CD14-positive monocyte (primary cell): ENCODE measurements around the gene KRTAP10-8. TPM values are rescaled to one million over a fixed set of nuclear protein-coding genes. Genes with fewer than 3 reads are reported as not detected.

Experiments
- DNase-seq, 3 donors: peaks; one replicate each; pipeline ENCODE4 v3.0.0-alpha.2; 2011 to 2022
- H2AFZ ChIP-seq: 2 replicates; pipeline ENCODE4 v1.6.0; 2012; ENCODE audit warnings: mild to moderate bottlenecking, low read depth, low read length, inconsistent platforms; ENCODE audit not compliant: insufficient read depth, poor library complexity, severe bottlenecking
- H3K27ac ChIP-seq, 2 donors: 1 replicate in 1 of 2; 2 replicates in 1 of 2; pipeline ENCODE4 v1.5.1; 2012 to 2013; ENCODE audit warnings: low read length in 2 of 2, control low read depth in 1 of 2, inconsistent platforms in 1 of 2, low read depth in 1 of 2, mild to moderate bottlenecking in 1 of 2
- H3K27me3 ChIP-seq, 2 donors: one replicate each; pipeline versions ENCODE4 v1.6.0 to v1.6.1; 2011 to 2013; ENCODE audit warnings: low read length in 2 of 2; ENCODE audit not compliant: control insufficient read depth in 2 of 2, insufficient read depth in 2 of 2
- H3K36me3 ChIP-seq, 2 donors: replicated peaks in 1 of 2; 1 replicate in 1 of 2; 2 replicates in 1 of 2; pipeline versions ENCODE4 v1.5.1 to v1.6.1; 2012 to 2013; ENCODE audit warnings: low read length in 2 of 2, control low read depth in 1 of 2, inconsistent platforms in 1 of 2, mild to moderate bottlenecking in 1 of 2; ENCODE audit not compliant: insufficient read depth in 2 of 2, control insufficient read depth in 1 of 2
- H3K4me1 ChIP-seq, 2 donors: 1 replicate in 1 of 2; 2 replicates in 1 of 2; pipeline versions ENCODE4 v1.5.1 to v1.6.1; 2012 to 2013; ENCODE audit warnings: low read length in 2 of 2, control low read depth in 1 of 2, inconsistent platforms in 1 of 2, mild to moderate bottlenecking in 1 of 2, moderate library complexity in 1 of 2; ENCODE audit not compliant: insufficient read depth in 2 of 2, control insufficient read depth in 1 of 2
- H3K4me2 ChIP-seq: replicated peaks from 2 replicates; pipeline ENCODE3; 2012; ENCODE audit warnings: low read length, moderate library complexity, mild to moderate bottlenecking; ENCODE audit not compliant: poor library complexity, severe bottlenecking; ENCODE audit errors: extremely low read depth
- H3K4me3 ChIP-seq, 3 experiments: fragments of 200-600 bp in 1 of 3; sonication (generic) in 1 of 3; replicated peaks in 1 of 3; 1 replicate in 2 of 3; 2 replicates in 1 of 3; pipeline ENCODE4 v1.5.1; 2011 to 2013; ENCODE audit warnings: low read length in 3 of 3, mild to moderate bottlenecking in 3 of 3, control low read depth in 2 of 3, low read depth in 2 of 3, inconsistent platforms in 1 of 3, moderate library complexity in 1 of 3
- H3K79me2 ChIP-seq: 2 replicates; pipeline ENCODE4 v1.6.0; 2012; ENCODE audit warnings: mild to moderate bottlenecking, control low read depth, inconsistent platforms, low read length, moderate library complexity; ENCODE audit not compliant: insufficient read depth
- H3K9ac ChIP-seq: 2 replicates; pipeline ENCODE4 v1.6.0; 2017; ENCODE audit warnings: low read length, mild to moderate bottlenecking; ENCODE audit not compliant: insufficient read depth, poor library complexity, severe bottlenecking
- H3K9me3 ChIP-seq, 2 donors: replicated peaks in 1 of 2; 1 replicate in 1 of 2; 2 replicates in 1 of 2; pipeline versions ENCODE4 v1.5.1 to v1.6.1; 2012 to 2013; ENCODE audit warnings: low read length in 2 of 2, control low read depth in 1 of 2; ENCODE audit not compliant: control insufficient read depth in 1 of 2, insufficient read depth in 1 of 2
- H4K20me1 ChIP-seq: 2 replicates; pipeline ENCODE4 v1.6.0; 2012; ENCODE audit warnings: mild to moderate bottlenecking, low read length, control low read depth, moderate library complexity; ENCODE audit not compliant: insufficient read depth
- H3K27ac Mint-ChIP-seq, 7 donors: one replicate each; pipeline ENCODE4 v1.8.0; 2020; ENCODE audit warnings: mild to moderate bottlenecking in 7 of 7, mixed read lengths in 7 of 7, moderate library complexity in 6 of 7, inconsistent platforms in 2 of 7
- H3K27me3 Mint-ChIP-seq, 3 donors: one replicate each; pipeline ENCODE4 v1.8.0; 2021 to 2022; ENCODE audit warnings: low read depth in 3 of 3, mild to moderate bottlenecking in 3 of 3, mixed read lengths in 3 of 3, moderate library complexity in 3 of 3, inconsistent platforms in 1 of 3
- H3K36me3 Mint-ChIP-seq, 2 donors: one replicate each; pipeline ENCODE4 v1.8.0; 2020; ENCODE audit warnings: mixed read lengths in 2 of 2, inconsistent platforms in 1 of 2, mild to moderate bottlenecking in 1 of 2
- H3K4me1 Mint-ChIP-seq: one replicate; pipeline ENCODE4 v1.8.0; 2020; ENCODE audit warnings: mild to moderate bottlenecking, mixed read lengths
- H3K4me3 Mint-ChIP-seq, 2 donors: one replicate each; pipeline ENCODE4 v1.8.0; 2020; ENCODE audit warnings: mild to moderate bottlenecking in 2 of 2, mixed read lengths in 2 of 2, moderate library complexity in 1 of 2
- H3K9me3 Mint-ChIP-seq, 7 donors: one replicate each; pipeline ENCODE4 v1.8.0; 2020 to 2022; ENCODE audit warnings: mixed read lengths in 7 of 7, mild to moderate bottlenecking in 6 of 7, moderate library complexity in 6 of 7, inconsistent platforms in 2 of 7
- CTCF ChIP-seq: fragments of 200-600 bp; IDR thresholded peaks from one replicate; pipeline ENCODE4 v1.8.0; 2022; ENCODE audit warnings: antibody characterized with exemption, mild to moderate bottlenecking
- WGBS: methylation state at CpG from one replicate; pipeline ENCODE4 v1.1.5; 2013; ENCODE audit warnings: missing lambda C conversion rate; ENCODE audit not compliant: insufficient coverage; 5-methylcytosine and 5-hydroxymethylcytosine counted together
- intact Hi-C, 2 donors: fragments of 100-400 bp; cut with micrococcal nuclease; formaldehyde crosslinking; loops; one replicate each; pipeline versions ENCODE4 v1.15.0 to v1.15.1; 2023
- polyA plus RNA-seq, 3 donors: library from polyadenylated mRNA; depleted of rRNA in 1 of 3; unstranded in 2 of 3; stranded (reverse) in 1 of 3; fragments of 300-500 nt in 2 of 3; fragments of >200 nt in 1 of 3; fragmentation: Illumina TruSeq in 2 of 3; gene quantifications; 1 replicate in 2 of 3; 2 replicates in 1 of 3; pipeline ENCODE4 v1.2.3, GENCODE V29; 2012 to 2021

Gene KRTAP10-8
- polyA plus RNA-seq, 3 donors, result not detected

- H3K27ac ChIP-seq, result no peak overlapping the region
- H3K27me3 Mint-ChIP-seq, result peaks cover 5 to 8% (median 7%) of the 10 kb centered on the region in 3 donors
- no peak overlapping the region for H3K27ac Mint-ChIP-seq
Observed at GRCh38 chr21:44640761-44641160, 28.9 kb downstream of the KRTAP10-8 start.

GRCh38 chr21:44643741-44644310 is 31.9 kb downstream of the KRTAP10-8 start:
- no peak overlapping the region for H3K27ac ChIP-seq
- H3K4me2 ChIP-seq, result no peak overlapping the region
- 86% methylated on average over 7 of the region's 14 CpGs for WGBS
- DNase-seq, result no peak
- H3K27me3 ChIP-seq, result no peaks in the 10 kb centered on the region
- no peaks in the 10 kb centered on the region for H3K36me3 ChIP-seq
- no peak overlapping the region for H3K27ac Mint-ChIP-seq
- H3K9me3 Mint-ChIP-seq, result peaks cover 19 to 51% (median 43%) of the 10 kb centered on the region in 7 donors
- no peaks in the 10 kb centered on the region for H3K4me1 ChIP-seq
- H3K27me3 Mint-ChIP-seq, result peaks cover 3 to 11% (median 8%) of the 10 kb centered on the region in 3 donors
- H3K79me2 ChIP-seq, result no peaks in the 10 kb centered on the region
- H3K4me1 Mint-ChIP-seq, result no peaks in the 10 kb centered on the region
- TF ChIP-seq CTCF, result no peak
- H4K20me1 ChIP-seq, result no peaks in the 10 kb centered on the region
- H3K4me3 Mint-ChIP-seq, result no peak overlapping the region
- intact Hi-C loops, result no loop called here
- H3K9ac ChIP-seq, result no peak overlapping the region
- no peaks in the 10 kb centered on the region for H3K36me3 Mint-ChIP-seq
- H3K9me3 ChIP-seq, result peaks cover 34 to 37% of the 10 kb centered on the region in 2 donors
- H3K4me3 ChIP-seq, result no peak overlapping the region
- H2AFZ ChIP-seq, result no peak overlapping the region

More at GRCh38 chr21:44640761-44641160, 28.9 kb downstream of the KRTAP10-8 start:
- H3K79me2 ChIP-seq, result no peaks in the 10 kb centered on the region
- no peaks in the 10 kb centered on the region for H3K4me1 Mint-ChIP-seq
- no peak for TF ChIP-seq CTCF
- no peaks in the 10 kb centered on the region for H3K36me3 ChIP-seq
- H3K9ac ChIP-seq, result no peak overlapping the region
- H4K20me1 ChIP-seq, result no peaks in the 10 kb centered on the region
- no peak for DNase-seq
- H3K9me3 ChIP-seq, result peaks cover 34 to 37% of the 10 kb centered on the region in 2 donors
- no peak overlapping the region for H3K4me3 Mint-ChIP-seq
- H3K4me3 ChIP-seq, result no peak overlapping the region
- intact Hi-C loops, result no loop called here
- no peak overlapping the region for H2AFZ ChIP-seq
- peaks cover 19 to 48% (median 41%) of the 10 kb centered on the region in 7 donors for H3K9me3 Mint-ChIP-seq
- no peaks in the 10 kb centered on the region for H3K27me3 ChIP-seq
- WGBS, result 97% methylated on average over 3 of the region's 5 CpGs
- no peaks in the 10 kb centered on the region for H3K36me3 Mint-ChIP-seq
- no peak overlapping the region for H3K4me2 ChIP-seq
- H3K4me1 ChIP-seq, result no peaks in the 10 kb centered on the region
